K562 (cell line): ENCODE data around the gene CKMT2. TPM values are rescaled to one million over a fixed set of nuclear protein-coding genes. Genes with fewer than 3 reads are reported as not detected.

Source experiments
- ATAC-seq: fragments of 200-7000 bp; cut with Tn5 transposase; 3 replicates; pipeline ENCODE4 v1.9.1; 2020; ENCODE audit warnings: moderate library complexity
- BruUV-seq: library from RNA; stranded (reverse); fragments of 400-500 nt; replicated peaks from 2 replicates; lab custom pipeline; 2021; lab: Mats Ljungman, UMichigan
- CTCF ChIA-PET: fragments of 300-600 bp; formaldehyde crosslinking; extraction: SDS; loops from one replicate; lab custom pipeline; 2021; ENCODE audit warnings: low intra/inter-chr PET ratio; lab: Yijun Ruan, JAX
- POLR2A ChIA-PET: fragments of 300-600, 350-650 bp; sonication (Branson Sonifier 250); formaldehyde crosslinking; extraction: SDS; loops from one replicate; lab custom pipeline; 2021; ENCODE audit warnings: antibody characterized with exemption, inconsistent platforms; lab: Yijun Ruan, JAX
- DNase-seq, 4 experiments: peaks; one replicate each; pipeline versions ENCODE4 v3.0.0 to v3.0.0-alpha.2; 2011 to 2018; ENCODE audit warnings: low spot score in 3 of 4, mixed read lengths in 3 of 4; ENCODE audit errors: extremely low read depth in 1 of 4
- FAIRE-seq: peaks from 2 replicates; lab custom pipeline; 2011; peaks lifted over from hg19 to GRCh38; lab: Jason Lieb, UNC
- H2AFZ ChIP-seq: 2 replicates; pipeline ENCODE4 v1.6.0; 2011; ENCODE audit warnings: low read depth, low read length, control low read depth, inconsistent platforms
- H3K27ac ChIP-seq: fragments of 200-600 bp; 3 replicates; pipeline ENCODE4 v1.8.0; 2011; ENCODE audit warnings: low read depth, mild to moderate bottlenecking, control low read depth, inconsistent platforms, low read length, moderate library complexity, mixed read lengths; ENCODE audit errors: extremely low read depth
- H3K27me3 ChIP-seq, 2 experiments: fragments of 300-600 bp in 1 of 2; 2 replicates in 1 of 2; 3 replicates in 1 of 2; pipeline versions ENCODE4 v1.6.0 to v1.8.0; 2011; ENCODE audit warnings: inconsistent platforms in 2 of 2, low read length in 2 of 2, mild to moderate bottlenecking in 1 of 2, mixed read lengths in 1 of 2, moderate library complexity in 1 of 2; ENCODE audit not compliant: control insufficient read depth in 2 of 2, insufficient read depth in 2 of 2
- H3K36me3 ChIP-seq: fragments of 300-600 bp; 3 replicates; pipeline ENCODE4 v1.8.0; 2011; ENCODE audit warnings: mild to moderate bottlenecking, low read length, inconsistent platforms; ENCODE audit not compliant: control insufficient read depth, insufficient read depth
- H3K4me1 ChIP-seq, 2 experiments: fragments of 200-600 bp in 1 of 2; replicated peaks in 1 of 2; 2 replicates in 1 of 2; 3 replicates in 1 of 2; pipeline versions ENCODE4 v1.5.1 to v1.8.0; 2011; ENCODE audit warnings: inconsistent platforms in 2 of 2, low read length in 2 of 2, mild to moderate bottlenecking in 1 of 2, mixed read lengths in 1 of 2, moderate library complexity in 1 of 2; ENCODE audit not compliant: control insufficient read depth in 2 of 2, insufficient read depth in 2 of 2
- H3K4me2 ChIP-seq: 2 replicates; pipeline ENCODE4 v1.6.1; 2011; ENCODE audit warnings: low read length, control low read depth, inconsistent platforms, mixed read lengths; ENCODE audit not compliant: insufficient read depth
- H3K4me3 ChIP-seq: fragments of 200-600 bp; sonication (generic), shearing (Covaris generic); 2 replicates; pipeline ENCODE4 v1.5.1; 2016; ENCODE audit warnings: control low read depth, inconsistent platforms
- H3K79me2 ChIP-seq: fragments of 200-600 bp; 3 replicates; pipeline ENCODE4 v1.8.0; 2011; ENCODE audit warnings: low read length, inconsistent platforms; ENCODE audit not compliant: control insufficient read depth, insufficient read depth
- H3K9ac ChIP-seq, 2 experiments: 2 replicates each; pipeline versions ENCODE4 v1.6.0 to v1.6.1; 2011; ENCODE audit warnings: low read depth in 2 of 2, low read length in 2 of 2, control low read depth in 1 of 2, inconsistent platforms in 1 of 2, mild to moderate bottlenecking in 1 of 2, mixed read lengths in 1 of 2; ENCODE audit not compliant: insufficient read depth in 1 of 2
- H3K9me1 ChIP-seq: one replicate; pipeline ENCODE4 v1.6.0; 2011; ENCODE audit warnings: inconsistent platforms, mild to moderate bottlenecking, low read length, moderate library complexity; ENCODE audit not compliant: control insufficient read depth, insufficient read depth
- H3K9me3 ChIP-seq: replicated peaks from 2 replicates; pipeline ENCODE4 v1.5.1; 2011; ENCODE audit warnings: low read depth, low read length, inconsistent platforms; ENCODE audit not compliant: control insufficient read depth, insufficient read depth
- H4K20me1 ChIP-seq: replicated peaks from 2 replicates; pipeline ENCODE4 v1.6.1; 2011; ENCODE audit warnings: low read length, inconsistent platforms, mixed read lengths; ENCODE audit not compliant: control insufficient read depth, insufficient read depth
- CBFA2T3 ChIP-seq: fragments of 450-650 bp; IDR thresholded peaks from 2 replicates; pipeline ENCODE4 v1.6.1; 2017
- EZH2 ChIP-seq: IDR thresholded peaks from 2 replicates; pipeline ENCODE4 v1.6.1; 2012; ENCODE audit warnings: low read depth, mild to moderate bottlenecking, inconsistent platforms, low read length, borderline replicate concordance
- MAFG ChIP-seq: fragments of 450-650 bp; conservative IDR thresholded peaks from 2 replicates; pipeline ENCODE4 v1.6.1; 2016; ENCODE audit warnings: missing genetic modification characterization, missing compliant biosample characterization
- MTA2 ChIP-seq: fragments of 450-650 bp; IDR thresholded peaks from 2 replicates; pipeline ENCODE4 v1.6.1; 2016; ENCODE audit warnings: low read depth
- SIN3B ChIP-seq: fragments of 450-650 bp; IDR thresholded peaks from 2 replicates; pipeline ENCODE4 v1.6.1; 2017; ENCODE audit warnings: low read depth, mild to moderate bottlenecking, moderate library complexity
- SREBF1 ChIP-seq: fragments of 150-350 bp; IDR thresholded peaks from 2 replicates; pipeline ENCODE4 v1.6.1; 2014; ENCODE audit warnings: antibody characterized with exemption, low read depth, low read length, borderline replicate concordance
- YBX1 ChIP-seq: fragments of 450-650 bp; IDR thresholded peaks from 2 replicates; pipeline ENCODE4 v1.7.1; 2016; ENCODE audit warnings: mild to moderate bottlenecking
- ZFX ChIP-seq: sonication (generic); formaldehyde crosslinking; IDR thresholded peaks from 2 replicates; pipeline ENCODE4 v1.8.0; 2022; ENCODE audit warnings: mild to moderate bottlenecking, missing genetic modification reagents, moderate library complexity
- ZNF311 ChIP-seq: fragments of 250-450 bp; sonication (Bioruptor Pico); IDR thresholded peaks from 2 replicates; pipeline ENCODE4 v1.4.0; 2020; ENCODE audit warnings: mild to moderate bottlenecking, moderate library complexity
- ZNF785 ChIP-seq: fragments of 250-450 bp; sonication (Bioruptor Pico); IDR thresholded peaks from 2 replicates; pipeline ENCODE4 v1.4.0; 2020; ENCODE audit warnings: mild to moderate bottlenecking
- WGBS: fragments of 100-300 bp; shearing (Covaris generic); methylation state at CpG from one replicate; pipeline ENCODE4 v1.1.6; 2016; ENCODE audit warnings: low coverage, mixed read lengths; ENCODE audit not compliant: insufficient coverage; ENCODE audit errors: missing lambda C conversion rate; 5-methylcytosine and 5-hydroxymethylcytosine counted together
- in situ Hi-C: fragments of 300-500 bp; cut with MboI; formaldehyde crosslinking; loops from 4 replicates; pipeline ENCODE4 v1.15.0; 2018; ENCODE audit warnings: inconsistent platforms, mixed read lengths
- intact Hi-C: fragments of 100-400 bp; cut with micrococcal nuclease; formaldehyde crosslinking; loops from 2 replicates; pipeline ENCODE4 v1.14.2; 2022
- polyA plus RNA-seq, 8 experiments: library from polyadenylated mRNA; depleted of rRNA in 4 of 8; stranded (reverse) in 5 of 8; unstranded in 3 of 8; fragments of >200 nt; fragmentation: Nextera tagmentation in 2 of 8; fragmentation: Illumina TruSeq in 1 of 8; extraction: Ambion mirVana in 2 of 8; extraction: Trizol in 1 of 8; gene quantifications; 2 replicates each; pipeline versions ENCODE4 v1.2.1 to v1.2.3, GENCODE V29; 2011 to 2014; ENCODE audit warnings: inconsistent platforms in 1 of 8, missing spikeins in 1 of 8
- total RNA-seq, 7 experiments: library from RNA; depleted of rRNA in 6 of 7; stranded (reverse); fragments of >200 nt in 6 of 7; fragmentation: Illumina TruSeq in 2 of 7; extraction: Trizol in 2 of 7; gene quantifications; 2 replicates each; pipeline versions ENCODE4 v1.2.1 to v1.2.3, GENCODE V29; 2011 to 2021; ENCODE audit warnings: low replicate concordance in 1 of 7
- TF ChIP-seq, protein P1 (sequence below): sonication (generic); formaldehyde crosslinking; IDR thresholded peaks from 2 replicates; pipeline ENCODE4 v1.8.0; 2022; ENCODE audit warnings: missing genetic modification reagents, mild to moderate bottlenecking, moderate library complexity, borderline replicate concordance
- TF ChIP-seq, protein P2 (sequence below): fragments of 250-450 bp; sonication (Bioruptor Pico); IDR thresholded peaks from 2 replicates; pipeline ENCODE4 v1.4.0; 2020
- TF ChIP-seq, protein P3 (sequence below): fragments of 450-650 bp; IDR thresholded peaks from 2 replicates; pipeline ENCODE4 v1.6.1; 2018; ENCODE audit not compliant: partially characterized antibody

The CKMT2 gene
- total and polyA plus RNA-seq, 9 of the 15 experiments (the other 6 are each of a cell fraction or from before 2014, with no cell fraction given) = 0.03 TPM; not detected in 8

DNA sequence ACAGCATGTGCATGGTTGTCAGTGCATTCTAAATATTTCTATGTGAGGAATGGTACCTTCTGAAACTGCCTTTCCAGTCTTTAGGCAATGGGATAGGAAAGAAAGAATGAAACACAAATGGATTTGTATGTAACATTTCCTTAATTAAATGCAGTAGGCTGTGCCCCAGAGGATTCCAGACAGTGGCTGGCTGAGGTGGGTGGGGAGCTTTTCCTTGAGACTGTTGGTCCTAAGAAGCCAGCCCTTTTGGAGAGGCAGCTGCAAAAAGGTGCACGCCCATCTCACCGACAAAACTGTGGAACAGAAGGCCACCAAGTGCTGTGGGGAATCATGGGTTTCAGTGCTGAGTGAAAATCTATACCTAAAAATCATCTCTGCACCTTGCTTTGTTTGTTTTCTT lies 6.8 kb upstream of the CKMT2 start:
- no peaks in the 10 kb centered on the region for H3K9me3 ChIP-seq
- no peaks in the 10 kb centered on the region for H3K36me3 ChIP-seq
- H3K27ac ChIP-seq = no peak overlapping the region
- DNase-seq = no peak
- no peak overlapping the region for H3K9ac ChIP-seq
- ChIA-PET POLR2A (interaction anchor here (0.5 kb wide), 1 partner anchor 595 kb away, joined by 4 read pairs; no protein-coding TSS in a partner anchor), CTCF (no interaction called here)
- peaks cover 0 to 22% of the 10 kb centered on the region in 2 experiments; a peak in 3 of 5 replicates for H3K27me3 ChIP-seq
- H4K20me1 ChIP-seq = no peaks in the 10 kb centered on the region
- no peak overlapping the region for H3K4me3 ChIP-seq
- in situ Hi-C loops (no loop called here), intact Hi-C loops (no loop called here)
- FAIRE-seq = no peak
- 5% methylated on average over 2 of the region's 2 CpGs for WGBS
- no TSS peak for BruUV-seq
- H3K4me1 ChIP-seq = no peaks in the 10 kb centered on the region
- H3K9me1 ChIP-seq = no peaks in the 10 kb centered on the region
- no peak overlapping the region for H2AFZ ChIP-seq
- TF ChIP-seq SREBF1 (no peak), EZH2 (no peak), ZNF785 (CRISPR knock-in tag) (no peak), MTA2 (no peak), CBFA2T3 (no peak), MAFG (no peak), ZNF311 (CRISPR knock-in tag) (no peak), SIN3B (no peak), YBX1 (no peak), ZFX (CRISPR knock-in tag) (no peak)
- TF ChIP-seq, protein P1, sequence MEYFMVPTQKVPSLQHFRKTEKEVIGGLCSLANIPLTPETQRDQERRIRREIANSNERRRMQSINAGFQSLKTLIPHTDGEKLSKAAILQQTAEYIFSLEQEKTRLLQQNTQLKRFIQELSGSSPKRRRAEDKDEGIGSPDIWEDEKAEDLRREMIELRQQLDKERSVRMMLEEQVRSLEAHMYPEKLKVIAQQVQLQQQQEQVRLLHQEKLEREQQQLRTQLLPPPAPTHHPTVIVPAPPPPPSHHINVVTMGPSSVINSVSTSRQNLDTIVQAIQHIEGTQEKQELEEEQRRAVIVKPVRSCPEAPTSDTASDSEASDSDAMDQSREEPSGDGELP (CRISPR knock-in tag) = no peak
- TF ChIP-seq, protein P2, sequence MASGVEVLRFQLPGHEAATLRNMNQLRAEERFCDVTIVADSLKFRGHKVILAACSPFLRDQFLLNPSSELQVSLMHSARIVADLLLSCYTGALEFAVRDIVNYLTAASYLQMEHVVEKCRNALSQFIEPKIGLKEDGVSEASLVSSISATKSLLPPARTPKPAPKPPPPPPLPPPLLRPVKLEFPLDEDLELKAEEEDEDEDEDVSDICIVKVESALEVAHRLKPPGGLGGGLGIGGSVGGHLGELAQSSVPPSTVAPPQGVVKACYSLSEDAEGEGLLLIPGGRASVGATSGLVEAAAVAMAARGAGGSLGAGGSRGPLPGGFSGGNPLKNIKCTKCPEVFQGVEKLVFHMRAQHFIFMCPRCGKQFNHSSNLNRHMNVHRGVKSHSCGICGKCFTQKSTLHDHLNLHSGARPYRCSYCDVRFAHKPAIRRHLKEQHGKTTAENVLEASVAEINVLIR (CRISPR knock-in tag) = no peak
- TF ChIP-seq, protein P3, sequence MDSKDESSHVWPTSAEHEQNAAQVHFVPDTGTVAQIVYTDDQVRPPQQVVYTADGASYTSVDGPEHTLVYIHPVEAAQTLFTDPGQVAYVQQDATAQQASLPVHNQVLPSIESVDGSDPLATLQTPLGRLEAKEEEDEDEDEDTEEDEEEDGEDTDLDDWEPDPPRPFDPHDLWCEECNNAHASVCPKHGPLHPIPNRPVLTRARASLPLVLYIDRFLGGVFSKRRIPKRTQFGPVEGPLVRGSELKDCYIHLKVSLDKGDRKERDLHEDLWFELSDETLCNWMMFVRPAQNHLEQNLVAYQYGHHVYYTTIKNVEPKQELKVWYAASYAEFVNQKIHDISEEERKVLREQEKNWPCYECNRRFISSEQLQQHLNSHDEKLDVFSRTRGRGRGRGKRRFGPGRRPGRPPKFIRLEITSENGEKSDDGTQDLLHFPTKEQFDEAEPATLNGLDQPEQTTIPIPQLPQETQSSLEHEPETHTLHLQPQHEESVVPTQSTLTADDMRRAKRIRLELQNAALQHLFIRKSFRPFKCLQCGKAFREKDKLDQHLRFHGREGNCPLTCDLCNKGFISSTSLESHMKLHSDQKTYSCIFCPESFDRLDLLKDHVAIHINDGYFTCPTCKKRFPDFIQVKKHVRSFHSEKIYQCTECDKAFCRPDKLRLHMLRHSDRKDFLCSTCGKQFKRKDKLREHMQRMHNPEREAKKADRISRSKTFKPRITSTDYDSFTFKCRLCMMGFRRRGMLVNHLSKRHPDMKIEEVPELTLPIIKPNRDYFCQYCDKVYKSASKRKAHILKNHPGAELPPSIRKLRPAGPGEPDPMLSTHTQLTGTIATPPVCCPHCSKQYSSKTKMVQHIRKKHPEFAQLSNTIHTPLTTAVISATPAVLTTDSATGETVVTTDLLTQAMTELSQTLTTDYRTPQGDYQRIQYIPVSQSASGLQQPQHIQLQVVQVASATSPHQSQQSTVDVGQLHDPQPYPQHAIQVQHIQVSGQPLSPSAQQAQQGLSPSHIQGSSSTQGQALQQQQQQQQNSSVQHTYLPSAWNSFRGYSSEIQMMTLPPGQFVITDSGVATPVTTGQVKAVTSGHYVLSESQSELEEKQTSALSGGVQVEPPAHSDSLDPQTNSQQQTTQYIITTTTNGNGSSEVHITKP = no peak
- no peaks in the 10 kb centered on the region for H3K79me2 ChIP-seq
- H3K4me2 ChIP-seq = no peak overlapping the region
- no peak for ATAC-seq
